Activated naive CD4-positive, alpha-beta T cell (primary cell): ENCODE results near the gene ADAMTS17.

Source experiments
- DNase-seq, 4 experiments: peaks; one replicate each; lab custom pipeline; 2025; lab: John Stamatoyannopoulos, UW

Gene ADAMTS17

DNA sequence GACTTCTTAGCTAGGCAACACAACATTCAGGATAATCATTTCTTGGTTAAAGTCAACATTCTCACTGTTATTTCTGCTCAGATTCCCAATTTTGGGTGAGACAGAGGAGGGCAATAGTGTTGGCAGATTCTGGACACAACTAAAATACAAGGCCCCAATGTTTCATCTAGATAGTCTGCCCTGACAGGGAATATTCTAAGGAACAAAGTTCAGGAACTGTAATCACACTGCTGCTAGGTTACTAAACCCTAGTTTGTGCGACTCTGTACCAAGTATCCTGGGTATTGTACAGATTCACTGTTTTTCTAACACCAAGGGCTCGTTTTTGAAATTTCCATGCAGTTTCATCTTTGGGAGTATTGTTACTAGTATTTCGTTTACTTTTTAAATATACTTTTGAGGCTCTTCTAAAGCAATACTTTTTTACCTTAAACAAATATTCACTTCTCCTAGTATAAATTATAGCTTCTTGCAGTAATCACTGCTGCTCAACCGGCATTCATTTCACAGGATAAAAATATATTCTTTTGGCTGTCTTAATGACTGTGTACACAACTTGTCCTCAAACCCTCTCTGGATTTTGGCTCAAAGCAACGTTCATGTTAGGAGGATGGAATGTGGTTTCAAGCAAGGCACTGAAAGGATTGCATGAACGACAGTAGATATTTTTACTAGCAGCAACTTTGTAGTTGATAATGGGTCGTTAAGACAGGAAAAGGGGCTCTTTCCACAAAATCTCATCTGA is 167.4 kb downstream of the ADAMTS17 start:
- no peak for DNase-seq

DNA sequence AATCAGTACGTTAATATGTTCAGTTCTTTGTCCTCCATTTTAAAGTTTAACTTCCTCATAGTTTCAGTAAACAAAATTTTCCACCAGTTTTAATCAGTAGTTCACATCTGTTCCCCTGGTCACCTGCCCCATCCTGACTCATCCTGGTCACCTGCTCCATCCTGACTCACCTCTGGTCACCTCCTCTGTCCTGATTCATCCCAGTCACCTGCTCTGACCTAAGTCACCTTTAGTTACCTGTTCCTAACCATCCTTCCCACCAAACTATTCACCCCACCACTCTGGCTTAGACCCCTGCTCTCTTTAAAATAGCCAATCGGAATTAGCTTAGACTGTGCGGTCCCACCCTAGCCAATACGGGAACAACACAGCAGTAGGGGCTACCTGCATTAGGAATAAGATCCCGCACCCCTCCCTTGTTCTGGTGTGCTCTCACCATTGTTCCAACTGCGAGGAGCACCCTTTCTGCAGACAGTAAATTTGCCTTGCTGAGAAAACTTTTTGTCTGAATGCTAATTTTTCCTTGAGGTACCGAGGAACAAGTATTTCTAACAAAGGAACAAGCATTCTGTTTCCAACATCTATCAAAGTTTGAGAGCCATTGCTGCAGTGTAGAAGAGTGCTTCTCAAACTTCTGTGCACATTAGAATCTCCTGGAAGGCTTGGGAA is 169.3 kb downstream of the ADAMTS17 start:
- DNase-seq = no peak

DNA sequence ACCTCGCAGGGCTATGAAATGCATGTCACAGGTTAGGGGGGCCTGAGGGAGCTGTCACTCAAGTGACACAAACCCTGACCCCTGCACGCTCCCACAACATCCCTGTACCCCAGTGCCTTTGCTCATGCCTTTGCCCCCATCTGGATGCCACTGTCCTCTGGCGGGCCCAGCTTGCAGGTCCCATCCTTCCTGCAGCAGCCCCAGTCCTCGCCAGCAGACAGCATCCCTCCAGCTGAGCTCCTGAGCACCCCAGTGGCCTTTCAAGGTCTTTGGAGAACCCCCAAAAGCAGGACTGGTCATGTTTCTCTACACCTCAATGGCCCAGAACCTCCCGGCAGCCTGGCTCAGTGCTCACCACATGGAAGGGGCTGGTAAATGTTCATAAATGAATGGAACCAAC is 170.4 kb downstream of the ADAMTS17 start:
- DNase-seq = no peak

DNA sequence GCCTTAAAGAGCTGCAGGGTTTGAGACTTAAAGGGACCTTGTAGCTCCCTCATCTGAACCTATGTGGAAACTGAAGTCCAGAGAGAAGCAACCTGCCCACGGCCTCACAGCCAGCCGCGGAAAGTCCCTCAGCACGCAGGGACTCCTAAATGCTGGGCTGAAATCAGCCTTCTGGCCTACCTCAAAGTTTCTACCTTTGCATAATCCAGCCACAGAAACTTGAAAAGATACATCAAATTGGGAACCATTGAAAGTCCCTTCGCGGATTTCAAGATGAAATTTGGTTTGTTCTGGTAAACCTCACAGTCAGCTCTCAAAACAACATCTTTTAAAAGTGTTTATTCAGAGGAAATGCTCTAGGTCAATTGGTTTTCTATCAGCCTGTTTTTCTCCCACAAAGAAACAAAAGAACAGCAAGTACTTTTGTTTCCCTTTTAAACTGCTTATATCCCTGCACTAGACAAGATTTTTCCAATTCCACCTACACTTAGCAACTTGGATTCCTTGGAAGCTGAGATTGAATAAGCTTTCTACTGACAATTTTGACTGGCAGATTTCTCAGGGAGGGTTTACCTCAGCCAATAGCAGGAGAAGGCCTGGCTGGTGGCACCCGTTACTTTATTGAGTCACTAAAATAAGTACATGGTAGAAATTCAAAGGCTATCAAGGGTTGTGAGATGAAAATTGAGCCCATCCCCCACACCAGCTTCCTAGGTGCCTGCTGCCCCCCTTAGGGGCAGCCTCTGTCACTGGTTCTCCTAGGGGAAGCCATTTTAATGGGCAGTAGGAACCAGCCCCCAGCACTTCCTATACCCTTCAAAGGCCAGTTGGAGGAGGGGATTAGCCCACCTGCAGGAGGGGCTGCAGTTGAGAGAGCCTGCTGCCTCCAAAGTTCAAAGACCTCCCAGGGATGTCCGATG is 171.2 kb downstream of the ADAMTS17 start:
- no peak for DNase-seq

DNA sequence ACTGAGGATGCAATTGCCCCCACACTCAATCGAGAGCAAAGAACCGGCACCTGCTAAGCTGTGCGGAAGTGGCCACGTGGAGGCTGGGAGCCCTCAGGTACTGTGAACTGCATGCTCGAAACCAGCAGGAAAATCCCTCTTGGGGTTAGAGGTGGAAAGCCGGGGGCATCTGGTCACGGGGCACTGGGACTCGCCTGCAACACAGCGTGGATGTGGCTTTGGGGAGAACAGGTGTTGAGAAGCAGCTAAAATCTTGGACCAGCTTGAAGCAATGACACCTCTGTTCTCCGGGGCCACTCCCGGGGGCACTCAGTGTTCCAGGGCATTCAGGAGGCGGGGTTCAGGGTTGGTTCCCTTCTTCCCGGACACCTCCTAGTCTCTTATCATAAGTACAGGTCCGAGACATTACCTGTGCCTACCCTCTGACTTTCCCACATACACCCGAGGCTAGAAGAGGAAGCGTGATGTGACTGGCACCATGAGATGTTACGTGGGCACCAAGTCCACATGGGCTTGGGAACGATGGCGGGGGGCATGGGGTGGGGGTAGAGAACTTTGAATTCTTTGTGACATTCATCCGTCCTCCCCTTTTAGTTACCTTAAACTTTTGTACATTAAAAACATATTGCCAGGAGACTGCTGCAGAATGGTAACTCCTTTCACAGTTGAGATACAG is 172.0 kb downstream of the ADAMTS17 start:
- DNase-seq = no peak

DNA sequence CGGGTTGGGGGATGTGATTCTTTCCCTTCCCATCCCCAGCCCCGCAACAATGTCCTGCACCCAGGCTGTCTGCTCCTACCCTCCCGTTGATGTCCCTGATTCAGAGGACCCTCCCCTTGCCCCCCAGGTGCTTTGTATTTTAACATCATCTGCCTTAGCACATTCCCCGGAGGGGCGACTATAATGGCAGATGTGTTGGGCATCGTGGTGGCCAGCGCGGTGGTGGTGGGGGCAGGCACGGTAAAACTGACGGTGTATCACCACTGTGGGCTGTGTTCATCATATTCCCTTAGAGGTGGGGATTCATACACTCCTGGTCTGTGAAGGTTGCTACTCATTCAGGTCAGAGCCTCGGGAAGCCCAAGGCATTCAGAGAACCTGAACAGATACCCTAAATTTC is 173.0 kb downstream of the ADAMTS17 start:
- DNase-seq = no peak

DNA sequence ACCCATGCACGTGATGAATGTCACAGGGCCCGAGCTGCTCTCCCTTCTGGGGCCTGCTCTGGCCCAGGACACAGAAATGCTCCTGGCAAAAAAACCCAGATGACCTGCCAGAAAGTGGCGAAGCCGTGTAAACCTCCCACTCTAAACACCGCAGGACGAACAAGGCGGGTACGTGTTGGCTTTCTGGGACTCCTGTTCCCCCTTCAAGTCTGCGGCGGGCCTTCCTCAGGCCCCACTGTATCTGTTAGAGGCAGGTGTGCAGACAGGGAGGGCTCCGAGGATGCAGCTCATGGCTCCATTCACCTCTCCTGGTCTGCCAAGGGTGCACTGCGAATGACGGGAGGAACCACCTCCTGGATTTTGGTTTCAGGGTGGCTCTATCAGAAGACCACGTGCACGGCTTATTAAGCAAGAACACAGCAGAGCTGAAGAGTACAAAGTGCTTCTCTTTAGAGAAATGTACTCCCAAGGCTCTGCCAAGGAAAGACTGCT is 173.8 kb downstream of the ADAMTS17 start:
- no peak for DNase-seq

DNA sequence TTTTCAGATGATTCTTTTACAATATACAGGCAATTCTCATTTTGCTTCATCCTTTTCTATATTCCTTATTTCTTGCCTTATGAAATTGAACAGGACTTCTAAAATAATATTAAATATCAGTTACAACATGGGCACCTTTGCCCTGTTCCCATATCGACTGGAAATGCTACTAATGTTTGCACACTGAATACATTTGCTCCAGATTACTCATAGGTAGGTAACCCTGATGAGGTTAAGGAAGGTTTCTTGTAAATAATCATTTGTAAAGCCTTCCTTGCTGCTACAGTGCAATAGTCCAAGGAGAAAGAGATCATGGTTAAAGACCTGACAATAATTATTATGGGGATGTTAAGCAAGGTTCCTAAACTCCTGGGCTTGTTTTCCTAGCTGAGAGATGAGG is 175.5 kb downstream of the ADAMTS17 start:
- no peak for DNase-seq

DNA sequence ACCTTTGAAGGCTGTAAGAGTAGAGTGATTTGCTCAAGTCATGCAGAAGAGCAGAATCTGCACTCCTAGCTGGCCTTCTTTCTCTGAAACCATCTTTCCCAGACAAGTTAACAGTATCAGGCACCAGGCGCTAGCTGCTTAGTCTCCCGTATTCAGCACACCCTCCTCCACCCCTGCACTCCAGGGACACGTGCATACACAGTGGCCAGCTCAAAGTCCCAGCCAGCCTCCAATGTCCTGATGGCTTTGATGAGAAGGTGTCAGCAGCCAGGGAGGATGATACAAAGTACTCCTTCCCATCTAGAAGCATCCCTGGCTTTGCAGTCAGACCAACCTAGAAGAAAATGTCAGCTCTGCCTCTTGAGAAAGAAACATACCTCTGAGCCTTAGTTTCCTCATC is 177.8 kb downstream of the ADAMTS17 start:
- DNase-seq = no peak

DNA sequence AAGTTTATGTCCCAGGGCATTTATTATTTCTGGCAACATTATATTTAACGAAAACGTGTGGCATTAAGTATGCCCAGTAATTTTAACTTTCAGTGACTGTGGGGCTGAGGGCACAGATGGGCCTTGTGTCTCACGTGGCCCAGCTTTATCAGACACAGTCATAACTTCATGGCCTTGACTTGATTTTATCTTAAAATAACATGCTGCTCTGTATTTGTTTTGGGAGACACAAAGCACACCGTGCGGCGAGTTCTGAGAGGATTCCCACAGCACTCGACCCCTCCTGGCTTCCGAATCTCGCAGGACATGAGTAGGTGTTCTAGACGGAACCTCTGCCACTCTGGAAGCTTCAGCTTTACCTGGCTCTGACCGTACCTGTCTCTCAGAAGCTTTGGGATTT is 180.8 kb downstream of the ADAMTS17 start:
- DNase-seq = no peak

DNA sequence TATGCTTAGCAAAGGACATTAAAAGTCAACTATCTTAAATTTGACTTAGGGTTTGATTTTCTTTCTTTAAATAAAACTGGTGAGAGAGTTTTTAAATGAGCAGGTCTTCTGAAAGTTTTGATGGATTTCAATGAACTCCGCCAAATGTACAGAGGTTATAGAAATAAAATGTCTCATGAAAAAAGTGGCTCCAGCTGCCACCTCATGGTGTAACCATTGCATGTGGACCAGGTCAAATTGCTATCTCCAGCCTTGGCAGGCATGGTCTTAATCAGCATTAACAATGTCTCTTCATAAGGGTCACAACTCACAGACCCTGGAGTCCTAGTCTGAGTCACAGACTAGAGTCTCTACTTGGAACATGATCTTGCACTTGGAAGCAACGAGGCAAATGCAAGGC is 182.3 kb downstream of the ADAMTS17 start:
- DNase-seq = no peak

DNA sequence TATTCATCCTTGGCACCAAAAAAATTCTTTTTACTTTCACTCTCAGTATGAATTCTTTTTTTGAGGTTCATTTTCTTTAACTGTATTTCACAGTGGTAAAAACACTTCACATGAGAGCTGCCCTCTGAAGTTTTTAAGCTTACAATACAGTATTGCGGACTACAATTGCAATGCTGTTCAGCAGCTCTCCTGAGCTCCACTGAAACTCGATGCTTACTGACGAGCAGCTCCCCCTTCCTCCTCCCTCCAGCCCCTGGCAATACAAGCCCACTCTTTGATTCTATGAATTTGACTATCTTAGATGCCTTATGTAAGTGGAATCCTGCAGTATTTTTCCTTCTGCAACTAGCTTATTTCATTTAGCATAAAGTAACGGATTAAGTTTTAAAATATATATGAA is 183.4 kb downstream of the ADAMTS17 start:
- no peak for DNase-seq

DNA sequence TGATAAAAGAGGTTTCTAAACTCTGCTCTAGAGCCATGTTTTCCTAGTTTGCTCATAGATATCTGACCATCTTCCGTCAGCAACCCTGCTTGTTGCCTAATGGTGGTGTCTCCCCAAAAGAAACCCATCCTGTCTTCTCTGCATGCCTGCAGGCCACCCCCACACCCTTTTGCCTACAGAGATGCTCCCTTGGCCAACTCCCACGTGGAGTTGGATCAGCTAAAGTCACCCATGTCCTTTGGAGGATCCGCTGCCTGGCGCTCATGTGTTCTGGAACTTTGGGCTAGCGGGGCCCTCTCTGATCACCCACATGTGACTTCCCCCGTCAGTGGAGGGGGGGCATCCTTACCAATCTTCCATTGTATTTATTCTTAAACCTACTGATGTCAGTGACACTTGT is 185.6 kb downstream of the ADAMTS17 start:
- no peak for DNase-seq

DNA sequence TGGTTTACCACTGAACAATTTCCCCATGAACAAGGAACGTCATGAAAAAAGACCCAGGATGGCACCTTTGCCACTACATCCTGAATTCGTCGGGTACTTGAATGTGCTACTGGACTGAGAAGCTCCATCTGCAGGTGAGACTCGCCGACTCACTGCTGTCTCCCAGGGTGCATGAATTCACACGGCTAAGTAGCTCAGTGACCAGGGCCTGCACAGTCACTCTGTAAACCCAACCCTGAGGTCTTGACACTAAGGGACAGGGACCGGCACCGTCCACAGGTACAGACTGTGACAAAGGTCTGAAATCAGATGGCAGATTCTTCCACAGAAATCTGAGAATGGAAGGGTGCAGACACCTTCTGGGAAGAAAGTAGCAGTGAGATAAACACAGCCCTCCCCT is 187.4 kb downstream of the ADAMTS17 start:
- no peak for DNase-seq

DNA sequence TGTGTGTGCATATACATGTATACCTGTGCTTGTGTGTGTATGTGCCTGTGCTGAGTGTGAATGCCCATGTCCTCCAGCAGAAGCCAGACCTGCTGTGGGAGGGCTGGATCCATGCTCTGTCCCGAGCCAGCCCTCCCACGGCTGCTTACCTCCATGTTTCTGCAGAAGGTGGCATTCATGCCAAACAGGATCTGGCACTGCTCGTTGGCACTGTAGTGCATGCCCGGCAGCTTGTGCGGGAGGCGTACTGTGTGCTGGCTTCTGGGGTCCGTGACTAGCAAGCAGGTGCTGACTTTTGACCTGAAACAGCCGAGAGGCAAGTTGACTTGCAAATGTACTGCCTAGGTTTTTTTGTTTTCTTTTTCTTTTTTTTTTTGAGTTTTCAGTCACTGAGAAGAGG is 189.3 kb downstream of the ADAMTS17 start:
- DNase-seq = no peak

DNA sequence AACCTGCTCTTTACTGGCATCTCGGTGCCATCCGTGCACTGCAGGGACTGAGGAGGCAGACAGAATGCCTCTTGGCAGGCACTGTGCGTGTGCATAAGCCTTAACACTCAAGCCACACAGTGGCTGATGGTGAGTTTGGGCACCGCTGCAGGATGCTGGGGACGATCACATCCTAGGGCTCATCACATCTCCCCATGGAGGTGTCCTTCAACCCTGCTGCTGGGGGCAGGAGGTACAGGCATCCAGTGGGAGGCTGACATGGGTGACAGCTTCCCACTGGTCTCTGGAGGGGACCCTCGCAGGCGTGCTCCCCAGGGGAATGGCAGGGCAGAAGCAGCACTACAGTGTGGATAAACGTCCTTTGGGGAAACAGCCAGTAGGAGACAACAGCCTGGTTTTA is 190.9 kb downstream of the ADAMTS17 start:
- DNase-seq = no peak

DNA sequence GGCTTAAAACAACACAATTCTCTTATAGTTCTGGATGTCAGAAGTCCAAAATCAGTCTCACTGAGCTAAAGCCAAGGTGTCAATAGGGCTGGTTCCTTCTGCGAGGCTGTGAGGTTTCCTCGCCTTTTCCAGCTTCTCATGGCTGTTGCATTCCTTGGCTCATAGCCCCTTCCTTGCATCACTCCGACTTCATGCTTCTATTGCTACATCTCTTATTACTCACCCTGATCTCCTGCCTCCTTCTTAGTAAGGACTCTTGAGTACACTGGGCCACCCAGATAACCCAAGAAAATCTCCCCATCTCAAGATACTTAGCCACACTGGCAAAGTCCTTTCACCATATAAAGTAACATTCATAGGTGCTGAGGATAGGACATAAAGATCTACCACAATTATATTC is 193.9 kb downstream of the ADAMTS17 start:
- DNase-seq = no peak

DNA sequence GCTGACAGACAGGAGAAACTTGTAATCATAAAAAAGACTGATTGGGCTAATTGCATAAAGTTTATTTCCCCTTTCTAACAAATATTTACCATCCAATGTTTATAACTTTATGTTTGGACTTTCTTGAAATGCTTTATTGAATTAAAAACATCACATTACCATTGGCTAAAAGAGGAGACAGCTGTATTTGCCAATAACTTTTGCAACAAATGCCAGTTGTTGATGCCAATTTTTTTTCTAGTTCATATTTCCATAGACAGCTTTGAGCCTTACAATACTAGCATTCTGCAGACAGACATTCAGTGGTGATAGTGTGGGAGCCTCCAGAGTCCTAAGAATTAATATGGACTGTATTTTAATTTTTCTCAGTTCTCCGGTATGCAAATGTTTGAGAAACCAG is 198.4 kb downstream of the ADAMTS17 start:
- no peak for DNase-seq

DNA sequence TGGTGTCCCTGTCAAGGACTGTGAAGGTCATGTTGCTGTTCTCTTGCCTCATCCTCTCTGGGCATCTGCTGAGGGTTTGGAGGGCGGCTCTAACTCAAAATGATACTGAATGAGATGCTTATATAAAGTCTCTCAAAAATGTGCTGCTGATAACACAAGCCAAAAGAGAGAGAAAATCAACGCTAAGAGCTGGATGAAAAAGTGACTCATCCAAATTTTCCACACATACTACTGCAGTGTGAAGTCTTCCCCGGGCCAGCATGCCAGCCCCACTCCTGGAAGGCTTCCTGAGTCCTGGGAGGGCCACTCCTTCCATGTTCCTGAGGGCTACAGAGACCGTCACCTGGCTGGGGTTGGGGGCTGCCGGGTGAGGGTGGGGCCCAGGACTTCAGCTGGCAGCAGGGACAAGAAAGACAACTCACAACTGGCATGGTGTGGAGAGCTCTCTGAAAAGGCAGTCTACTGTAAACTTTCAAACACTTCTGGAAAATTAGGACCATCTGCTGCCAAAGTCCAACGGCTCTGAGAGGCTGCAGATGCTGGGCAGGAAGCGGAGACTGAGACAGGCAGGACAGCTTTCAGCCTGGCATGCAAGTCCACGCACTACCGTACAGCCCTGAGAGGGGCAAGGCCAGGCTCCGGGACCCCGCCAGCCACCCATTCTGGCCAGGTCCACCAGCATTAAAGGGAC is 200.3 kb downstream of the ADAMTS17 start:
- DNase-seq = no peak

DNA sequence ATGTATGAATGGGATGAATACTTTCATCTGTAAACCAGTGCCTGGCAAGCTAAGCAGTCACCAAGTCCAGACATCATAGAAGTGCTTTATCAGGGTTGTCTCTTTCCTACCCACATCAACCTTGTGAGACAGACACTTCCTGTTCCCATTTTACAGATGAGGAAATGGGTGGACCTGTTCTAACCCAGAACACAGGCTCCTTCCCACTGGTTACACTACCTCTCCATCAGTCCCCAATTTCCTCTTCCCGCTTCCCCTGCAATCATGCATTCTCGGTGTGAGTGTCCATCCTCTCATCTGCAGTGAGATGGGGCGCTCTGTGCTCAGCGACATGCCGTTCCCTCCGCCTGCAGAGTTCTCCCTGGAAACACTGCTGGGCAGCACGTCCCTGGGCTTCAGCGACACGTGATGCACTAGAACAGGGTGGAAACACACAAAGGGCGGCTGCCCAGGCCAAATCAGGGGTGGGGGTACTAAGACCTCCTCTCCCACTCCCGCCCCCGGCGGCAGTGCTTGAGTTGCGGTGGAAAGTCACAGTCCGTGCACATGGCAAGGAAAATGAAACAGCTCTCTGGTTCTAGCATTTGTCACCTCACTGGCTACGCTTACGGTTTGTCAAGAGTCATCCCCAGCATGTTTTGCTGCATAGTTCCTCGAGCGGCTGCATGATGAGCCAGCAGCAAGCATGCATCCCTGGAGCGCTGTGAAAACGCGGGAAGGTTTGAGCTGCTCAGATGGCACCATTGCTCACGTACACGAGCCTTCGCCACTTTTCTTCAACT is 201.1 kb downstream of the ADAMTS17 start:
- DNase-seq = no peak

DNA sequence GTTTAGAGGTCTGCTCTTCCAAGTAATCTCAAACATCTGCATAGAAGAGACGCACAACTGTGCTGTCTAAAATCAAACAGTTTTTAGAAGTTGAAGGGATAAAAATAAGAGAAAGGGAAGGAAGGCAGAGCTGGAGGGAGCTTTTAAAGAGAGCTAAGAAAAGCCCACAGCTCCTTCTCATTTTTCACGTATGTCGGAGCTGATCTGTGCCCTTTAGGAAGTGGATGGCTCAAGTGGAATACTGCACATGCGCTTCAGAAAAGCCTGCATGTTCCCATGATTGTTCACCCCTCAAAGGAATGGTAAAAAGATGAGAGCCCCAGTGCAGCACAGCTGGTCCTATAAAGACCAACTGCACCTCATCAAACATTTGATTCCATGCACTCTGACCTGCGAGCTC is 207.2 kb downstream of the ADAMTS17 start:
- no peak for DNase-seq
